MM.1S (cell line): ENCODE measurements around the gene CTXND2.

Experiments
- EZH2 ChIP-seq: fragments of 300-600 bp; sonication (generic); optimal IDR thresholded peaks from 2 replicates; pipeline ENCODE3; 2017; ENCODE audit warnings: low read depth, mild to moderate bottlenecking, antibody characterized with exemption, low read length, mixed read lengths
- TF ChIP-seq, protein P1 (sequence below): fragments of 300-600 bp; sonication (generic); IDR thresholded peaks from 2 replicates; pipeline ENCODE4 v1.5.1; 2016; ENCODE audit warnings: antibody characterized with exemption, low read length, mixed read lengths

DNA sequence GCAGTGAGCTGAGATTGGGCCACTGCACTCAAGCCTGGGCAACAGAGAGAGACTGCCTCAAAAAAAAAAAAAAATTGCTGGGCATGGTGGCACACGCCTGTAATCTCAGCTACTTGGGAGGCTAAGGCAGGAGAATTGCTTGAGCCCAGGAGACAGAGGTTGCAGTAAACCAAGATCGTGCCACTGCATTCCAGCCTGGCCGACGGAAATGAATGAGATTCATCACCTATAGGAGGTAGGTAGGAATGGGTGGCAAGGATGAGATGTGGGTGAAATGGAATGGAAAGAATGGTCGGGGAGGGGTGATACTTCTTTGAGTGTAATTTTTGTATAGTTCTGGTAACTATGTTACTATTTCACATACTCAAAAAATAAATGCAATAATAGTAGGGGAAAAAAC is 15.4 kb downstream of the CTXND2 start:
- TF ChIP-seq, protein P1, sequence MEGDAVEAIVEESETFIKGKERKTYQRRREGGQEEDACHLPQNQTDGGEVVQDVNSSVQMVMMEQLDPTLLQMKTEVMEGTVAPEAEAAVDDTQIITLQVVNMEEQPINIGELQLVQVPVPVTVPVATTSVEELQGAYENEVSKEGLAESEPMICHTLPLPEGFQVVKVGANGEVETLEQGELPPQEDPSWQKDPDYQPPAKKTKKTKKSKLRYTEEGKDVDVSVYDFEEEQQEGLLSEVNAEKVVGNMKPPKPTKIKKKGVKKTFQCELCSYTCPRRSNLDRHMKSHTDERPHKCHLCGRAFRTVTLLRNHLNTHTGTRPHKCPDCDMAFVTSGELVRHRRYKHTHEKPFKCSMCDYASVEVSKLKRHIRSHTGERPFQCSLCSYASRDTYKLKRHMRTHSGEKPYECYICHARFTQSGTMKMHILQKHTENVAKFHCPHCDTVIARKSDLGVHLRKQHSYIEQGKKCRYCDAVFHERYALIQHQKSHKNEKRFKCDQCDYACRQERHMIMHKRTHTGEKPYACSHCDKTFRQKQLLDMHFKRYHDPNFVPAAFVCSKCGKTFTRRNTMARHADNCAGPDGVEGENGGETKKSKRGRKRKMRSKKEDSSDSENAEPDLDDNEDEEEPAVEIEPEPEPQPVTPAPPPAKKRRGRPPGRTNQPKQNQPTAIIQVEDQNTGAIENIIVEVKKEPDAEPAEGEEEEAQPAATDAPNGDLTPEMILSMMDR = no peak
- no peak for TF ChIP-seq EZH2
